HG02884 (cell line): ENCODE results near the gene EXD1.
"Not testable (repeated sequence)": the region's sequence is repeated elsewhere in the genome, so short reads cannot be mapped to it uniquely, and the experiment has no call there.

Experiments
- ATAC-seq: cut with Tn5 transposase; IDR thresholded peaks from one replicate; pipeline ENCODE4 v1.9.1; 2021; ENCODE audit warnings: mild to moderate bottlenecking, moderate library complexity; ENCODE audit not compliant: unreplicated experiment

Gene EXD1, protein sequence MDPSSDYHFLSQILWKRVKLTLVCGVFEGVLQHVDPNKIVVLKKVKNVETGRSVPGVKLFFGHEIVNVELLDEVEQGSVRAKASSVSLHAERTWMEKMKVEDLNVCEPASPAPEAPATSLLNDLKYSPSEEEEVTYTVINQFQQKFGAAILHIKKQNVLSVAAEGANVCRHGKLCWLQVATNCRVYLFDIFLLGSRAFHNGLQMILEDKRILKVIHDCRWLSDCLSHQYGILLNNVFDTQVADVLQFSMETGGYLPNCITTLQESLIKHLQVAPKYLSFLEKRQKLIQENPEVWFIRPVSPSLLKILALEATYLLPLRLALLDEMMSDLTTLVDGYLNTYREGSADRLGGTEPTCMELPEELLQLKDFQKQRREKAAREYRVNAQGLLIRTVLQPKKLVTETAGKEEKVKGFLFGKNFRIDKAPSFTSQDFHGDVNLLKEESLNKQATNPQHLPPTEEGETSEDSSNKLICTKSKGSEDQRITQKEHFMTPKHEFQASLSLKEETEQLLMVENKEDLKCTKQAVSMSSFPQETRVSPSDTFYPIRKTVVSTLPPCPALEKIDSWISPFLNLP

DNA sequence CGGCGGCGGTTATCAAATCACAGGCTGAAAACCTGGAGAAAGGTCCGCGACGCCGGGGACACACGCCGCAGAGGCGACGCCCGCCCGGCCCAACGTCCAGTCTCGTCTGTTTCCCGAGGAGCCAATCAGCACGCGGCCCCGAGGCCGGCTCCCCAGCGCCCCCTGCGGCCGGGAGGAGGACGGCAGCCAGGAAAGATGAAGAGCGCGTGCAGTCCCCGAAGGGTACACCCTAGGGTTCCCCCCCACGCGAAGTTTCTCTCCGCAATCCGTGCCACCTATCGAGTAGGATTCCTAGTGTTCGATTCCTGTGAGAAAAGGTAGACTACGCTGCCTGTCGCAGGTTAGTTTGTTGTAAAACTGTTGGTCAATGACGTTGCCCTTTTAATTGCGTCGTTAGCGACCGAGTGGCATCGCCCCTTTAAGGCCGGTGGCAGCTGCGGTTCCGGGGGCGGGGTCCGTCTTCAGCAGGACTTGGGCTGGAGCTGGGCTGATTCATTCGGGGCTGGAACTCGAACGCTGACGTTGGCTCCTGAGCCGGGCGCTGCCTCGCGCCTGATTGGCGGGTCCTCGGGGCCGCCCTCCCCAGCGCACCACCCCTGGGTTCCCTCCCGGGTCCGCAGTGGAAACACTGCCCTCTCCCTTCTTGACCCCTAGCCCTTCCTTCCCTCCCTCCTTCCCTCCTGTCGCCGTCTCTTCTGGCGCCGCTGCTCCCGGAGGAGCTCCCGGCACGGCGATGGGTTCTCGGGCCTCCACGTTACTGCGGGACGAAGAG lies at the start of gene EXD1, which contains the start of gene CHP1:
Gene EXD1 (minus strand): TSS at position 108 of the 772 bp plus-strand sequence. CDS start 4,182 bp downstream, outside the sequence.
Gene CHP1 (plus strand): TSS at position 619 of the 772 bp plus-strand sequence. CDS start 115 bp downstream, at position 734.
- ATAC-seq: peak; percentile 88

- no peak for ATAC-seq
Measured at GRCh38 chr15:41279535-41280283, 49.2 kb upstream of the EXD1 start.

GRCh38 chr15:41278319-41278718 lies 47.8 kb upstream of the EXD1 start:
- no peak for ATAC-seq

GRCh38 chr15:41276831-41277230 lies 46.3 kb upstream of the EXD1 start:
- no peak for ATAC-seq

GRCh38 chr15:41269887-41270286 lies 39.3 kb upstream of the EXD1 start:
- ATAC-seq: no peak

GRCh38 chr15:41263891-41264351 lies 33.4 kb upstream of the EXD1 start:
- ATAC-seq: no peak

DNA sequence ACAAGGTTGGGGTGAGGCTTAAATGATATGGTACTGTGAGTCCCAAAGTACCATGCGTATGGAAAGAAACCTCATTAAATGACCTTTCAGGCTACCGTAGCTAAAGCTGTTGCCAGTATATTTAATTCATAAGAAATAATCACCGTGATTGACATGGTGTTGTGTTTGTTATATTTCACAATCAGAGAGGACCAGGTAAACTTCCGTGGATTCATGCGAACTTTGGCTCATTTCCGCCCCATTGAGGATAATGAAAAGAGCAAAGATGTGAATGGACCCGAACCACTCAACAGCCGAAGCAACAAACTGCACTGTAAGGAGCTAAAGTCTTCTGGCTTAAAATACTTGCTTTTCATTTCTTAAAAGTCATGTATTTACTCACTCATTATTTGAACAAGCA lies 32.0 kb upstream of the EXD1 start:
- no peak for ATAC-seq

- ATAC-seq: not testable (repeated sequence)
Measured at GRCh38 chr15:41260924-41261323, 30.4 kb upstream of the EXD1 start.

- no peak for ATAC-seq
Measured at GRCh38 chr15:41259546-41260189, 29.1 kb upstream of the EXD1 start.

- no peak for ATAC-seq
Measured at GRCh38 chr15:41258750-41259471, 28.4 kb upstream of the EXD1 start.

DNA sequence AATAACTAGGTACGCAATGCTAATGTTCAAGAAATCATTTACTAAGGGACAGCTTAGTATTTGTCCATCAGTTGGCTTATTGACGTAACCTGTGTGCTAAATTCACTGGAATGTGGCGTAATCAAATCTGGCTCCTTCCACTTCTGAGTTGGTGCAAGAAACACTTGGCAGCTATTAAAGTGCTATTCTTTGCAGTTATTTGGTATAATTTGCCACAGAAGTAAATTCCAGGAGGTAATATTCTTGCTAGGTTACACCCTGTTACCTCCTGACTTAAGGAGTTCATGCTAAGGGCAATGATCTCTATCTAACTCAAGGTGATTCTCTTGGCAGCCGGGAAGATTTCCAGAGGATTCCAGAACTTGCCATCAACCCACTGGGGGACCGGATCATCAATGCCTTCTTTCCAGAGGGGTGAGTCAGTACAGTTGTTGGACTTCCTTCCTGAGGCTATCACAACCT lies 26.1 kb upstream of the EXD1 start:
- ATAC-seq: no peak

- ATAC-seq: no peak
Measured at GRCh38 chr15:41256103-41256502, 25.5 kb upstream of the EXD1 start.

DNA sequence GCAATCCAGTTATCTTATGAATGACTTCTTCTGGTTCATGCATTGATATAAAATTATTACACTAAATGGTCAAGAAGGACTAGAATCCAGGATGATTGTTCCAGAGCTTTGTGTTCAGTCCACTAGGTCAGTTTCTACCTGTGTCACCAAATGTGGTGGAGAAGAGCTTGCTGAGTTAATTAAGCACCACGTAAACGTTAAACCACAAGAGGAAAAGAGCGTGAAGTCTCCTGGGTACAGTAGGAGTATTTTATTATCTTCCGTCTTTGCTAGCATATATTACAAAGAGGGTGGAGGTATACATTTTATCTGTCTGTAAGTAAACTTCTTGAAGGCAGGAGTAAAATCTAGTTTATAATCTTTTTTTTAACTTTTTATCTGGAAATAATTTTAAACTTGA lies 24.0 kb upstream of the EXD1 start:
- ATAC-seq: no peak

- no peak for ATAC-seq
Measured at GRCh38 chr15:41251411-41251810, 20.9 kb upstream of the EXD1 start.

DNA sequence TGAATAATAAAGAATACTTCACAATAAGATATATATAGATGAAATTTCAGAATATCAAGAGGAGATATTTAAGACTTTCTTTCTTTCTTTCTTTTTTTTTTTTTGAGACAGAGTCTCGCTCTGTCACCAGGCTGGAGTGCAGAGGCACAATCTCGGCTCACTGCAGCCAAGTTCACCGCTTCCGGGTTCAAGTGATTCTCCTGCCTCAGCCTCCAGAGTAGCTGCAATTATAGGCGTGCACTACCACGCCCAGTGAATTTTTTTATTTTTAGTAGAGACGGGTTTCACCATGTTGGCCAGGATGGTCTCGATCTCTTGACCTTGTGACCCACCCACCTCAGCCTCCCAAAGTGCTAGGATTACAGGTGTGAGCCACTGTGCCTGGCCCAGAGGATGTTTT lies 20.2 kb upstream of the EXD1 start:
- not testable (repeated sequence) for ATAC-seq

- no peak for ATAC-seq
Measured at GRCh38 chr15:41241221-41241964, 10.8 kb upstream of the EXD1 start.

DNA sequence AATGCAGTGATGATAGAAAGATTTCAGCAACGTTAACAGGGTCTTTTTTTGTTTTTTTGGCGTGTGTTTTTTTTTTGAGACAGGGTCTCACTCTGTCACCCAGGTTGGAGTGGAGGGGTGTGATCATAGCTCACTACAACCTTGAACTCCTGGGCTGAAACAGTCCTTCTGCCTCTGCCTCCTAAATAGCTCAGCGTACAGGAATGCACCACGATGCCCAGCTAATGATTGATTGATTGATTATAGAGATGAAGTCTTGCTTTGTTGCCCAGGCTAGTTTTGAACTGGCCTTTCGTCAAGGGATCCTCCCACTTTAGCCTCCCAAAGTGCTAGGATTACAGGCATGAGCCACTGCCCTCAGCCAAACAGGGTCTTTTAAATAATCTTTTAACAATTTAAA lies 7.5 kb upstream of the EXD1 start:
- no peak for ATAC-seq

DNA sequence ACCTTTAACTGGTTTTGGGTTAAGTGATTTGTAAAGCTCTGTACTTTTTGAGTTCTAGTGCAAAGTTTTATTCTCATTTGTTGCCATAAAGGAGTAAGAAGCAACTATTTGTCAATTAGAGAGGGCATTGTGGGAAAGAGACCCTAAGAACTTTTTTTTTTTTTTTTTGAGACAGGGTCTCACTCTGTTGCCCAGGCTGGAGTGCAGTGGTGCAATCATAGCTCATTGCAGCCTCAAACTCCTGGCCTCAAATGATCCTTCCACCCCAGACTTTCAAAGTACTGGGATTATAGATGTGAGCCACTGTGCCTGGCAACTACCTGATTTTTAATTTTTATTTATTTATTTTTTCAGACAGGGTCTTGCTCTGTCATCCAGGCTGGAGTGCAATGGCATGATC lies 5.4 kb upstream of the EXD1 start:
- no peak for ATAC-seq

DNA sequence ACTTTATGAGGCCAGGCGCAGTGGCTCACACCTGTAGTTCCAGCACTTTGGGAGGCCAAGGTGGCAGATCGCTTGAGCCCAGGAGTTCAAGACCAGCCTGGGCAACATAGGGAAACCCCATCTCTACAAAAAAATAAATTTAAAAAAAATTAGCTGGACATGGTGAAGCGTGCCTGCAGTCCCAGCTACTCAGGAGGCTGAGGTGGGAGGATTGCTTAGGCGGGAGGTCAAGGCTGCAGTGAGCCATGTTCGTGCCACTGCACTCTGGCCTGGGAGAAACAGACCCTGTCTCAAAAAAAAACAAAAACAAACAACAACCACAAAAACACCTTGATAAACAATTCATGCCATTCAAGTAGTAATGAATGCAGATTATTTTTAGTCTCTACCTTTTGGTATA lies 4.7 kb upstream of the EXD1 start:
- ATAC-seq: not testable (repeated sequence)
